DND-41 (cell line): Measurements from ENCODE around the gene YEATS2.

ENCODE experiments used
- CTCF ChIP-seq: IDR thresholded peaks from 2 replicates; pipeline ENCODE4 v1.5.1; 2012; ENCODE audit warnings: borderline replicate concordance, low read length, moderate library complexity, mild to moderate bottlenecking; ENCODE audit not compliant: poor library complexity, severe bottlenecking; ENCODE audit errors: extremely low read depth
- EZH2 ChIP-seq: IDR thresholded peaks from 3 replicates; pipeline ENCODE4 v1.6.1; 2012; ENCODE audit warnings: borderline replicate concordance, low read depth, mild to moderate bottlenecking, moderate library complexity, low read length, inconsistent platforms; ENCODE audit not compliant: severe bottlenecking

GRCh38 chr3:183814240-183814639, 116.6 kb downstream of the YEATS2 start:
- no peak for TF ChIP-seq CTCF
- no peak for TF ChIP-seq EZH2
